ENCODE measurements around the gene SLC22A5. TPM values are rescaled to one million over a fixed set of nuclear protein-coding genes. Genes with fewer than 3 reads are reported as not detected.
A peak's percentile ranks its signal among the peaks of the same experiment; 100 is the strongest.

Gene SLC22A5
- total RNA-seq, 4 donors from 2014 or later = 23.2 to 36.6 (median 26.3) TPM

- H3K4me1 ChIP-seq = peaks cover 39% of the 10 kb centered on the region
- H3K9me3 ChIP-seq = no peaks in the 10 kb centered on the region
- TF ChIP-seq POLR2A (IDR thresholded peaks at IDR 0.05) (no peak), EP300 (IDR thresholded peaks at IDR 0.05) (no peak), POLR2AphosphoS5 (IDR thresholded peaks at IDR 0.05) (no peak), CTCF (IDR thresholded peaks at IDR 0.05) (no peak)
- H3K4me3 ChIP-seq = peak overlapping the region; percentile 85
- no peaks in the 10 kb centered on the region for H3K36me3 ChIP-seq
- WGBS = 60% methylated on average over 19 of the region's 19 CpGs
- no peaks in the 10 kb centered on the region for H3K27me3 ChIP-seq
- no peak overlapping the region for H3K27ac ChIP-seq
- DNase-seq (ENCODE audit: low spot score in 2 of 2) = no peak
These were observed 1.6 kb downstream of the SLC22A5 start for GRCh38 chr5:132370971-132371602.

GRCh38 chr5:132371603-132371994 lies 2.1 kb downstream of the SLC22A5 start:
- Histone ChIP-seq H3K27me3 (no peaks in the 10 kb centered on the region), H3K36me3 (no peaks in the 10 kb centered on the region), H3K4me1 (peaks cover 41% of the 10 kb centered on the region), H3K9me3 (no peaks in the 10 kb centered on the region), H3K4me3 (no peak overlapping the region), H3K27ac (no peak overlapping the region)
- TF ChIP-seq POLR2A (IDR thresholded peaks at IDR 0.05) (no peak), CTCF (IDR thresholded peaks at IDR 0.05) (no peak), POLR2AphosphoS5 (IDR thresholded peaks at IDR 0.05) (no peak), EP300 (IDR thresholded peaks at IDR 0.05) (no peak)
- WGBS = 80% methylated on average over 5 of the region's 5 CpGs
- no peak for DNase-seq (ENCODE audit: low spot score in 2 of 2)

GRCh38 chr5:132372127-132372526 lies 2.6 kb downstream of the SLC22A5 start:
- 53% methylated on average over 2 of the region's 2 CpGs for WGBS
- Histone ChIP-seq H3K9me3 (no peaks in the 10 kb centered on the region), H3K27me3 (no peaks in the 10 kb centered on the region), H3K27ac (no peak overlapping the region), H3K36me3 (no peaks in the 10 kb centered on the region), H3K4me1 (peaks cover 46% of the 10 kb centered on the region), H3K4me3 (no peak overlapping the region)
- no peak for DNase-seq (ENCODE audit: low spot score in 2 of 2)
- no peak for TF ChIP-seq CTCF (IDR thresholded peaks at IDR 0.05)
- no peak for TF ChIP-seq POLR2A (IDR thresholded peaks at IDR 0.05)
- TF ChIP-seq POLR2AphosphoS5 (IDR thresholded peaks at IDR 0.05) = no peak
- TF ChIP-seq EP300 (IDR thresholded peaks at IDR 0.05) = no peak

GRCh38 chr5:132372542-132372941 lies 3.0 kb downstream of the SLC22A5 start:
- DNase-seq (ENCODE audit: low spot score in 2 of 2) = no peak
- H3K27me3 ChIP-seq = no peaks in the 10 kb centered on the region
- H3K27ac ChIP-seq = no peak overlapping the region
- H3K4me3 ChIP-seq = no peak overlapping the region
- no peaks in the 10 kb centered on the region for H3K9me3 ChIP-seq
- no peak for TF ChIP-seq CTCF (IDR thresholded peaks at IDR 0.05)
- TF ChIP-seq EP300 (IDR thresholded peaks at IDR 0.05) = no peak
- TF ChIP-seq POLR2A (IDR thresholded peaks at IDR 0.05) = no peak
- TF ChIP-seq POLR2AphosphoS5 (IDR thresholded peaks at IDR 0.05) = no peak
- peaks cover 51% of the 10 kb centered on the region for H3K4me1 ChIP-seq
- no peaks in the 10 kb centered on the region for H3K36me3 ChIP-seq

DNA sequence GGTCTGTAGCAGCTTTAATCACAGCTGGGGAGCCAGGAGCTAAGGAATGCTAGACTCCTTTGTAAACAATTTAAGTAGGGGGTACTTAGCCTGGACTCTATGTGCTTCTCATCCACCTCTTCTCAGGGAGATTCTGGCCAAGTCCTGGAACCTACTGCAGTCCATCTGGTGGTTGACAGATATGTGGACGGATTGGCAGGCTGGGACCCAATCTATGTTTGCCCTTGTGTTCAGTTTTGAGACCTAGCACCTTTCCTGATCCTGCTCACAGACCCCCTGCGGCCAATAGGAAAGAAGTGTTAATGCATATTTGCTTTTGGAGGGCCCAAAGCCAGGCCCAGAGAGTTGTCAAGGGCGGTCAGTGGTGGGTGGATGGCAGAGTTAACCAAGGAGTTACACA lies 6.4 kb downstream of the SLC22A5 start:
- Histone ChIP-seq H3K4me1 (peaks cover 44% of the 10 kb centered on the region), H3K27ac (peak overlapping the region; percentile 29), H3K4me3 (no peak overlapping the region), H3K27me3 (no peaks in the 10 kb centered on the region), H3K9me3 (no peaks in the 10 kb centered on the region), H3K36me3 (peaks cover 3% of the 10 kb centered on the region)
- 100% methylated on average over 3 of the region's 3 CpGs for WGBS
- no peak for TF ChIP-seq POLR2AphosphoS5 (IDR thresholded peaks at IDR 0.05)
- no peak for TF ChIP-seq CTCF (IDR thresholded peaks at IDR 0.05)
- no peak for TF ChIP-seq EP300 (IDR thresholded peaks at IDR 0.05)
- no peak for TF ChIP-seq POLR2A (IDR thresholded peaks at IDR 0.05)
- no peak for DNase-seq (ENCODE audit: low spot score in 2 of 2)
